Measurements from ENCODE around the gene PLA2G6.
"Not testable (repeated sequence)": the region's sequence is repeated elsewhere in the genome, so short reads cannot be mapped to it uniquely, and the experiment has no call there.

PLA2G6 gene

GRCh38 chr22:38191731-38192474, 10.3 kb upstream of the PLA2G6 start:
- FAIRE-seq (no peak), DNase-seq (ENCODE audit: insufficient read length, low spot score) (no peak)
- no peak for TF ChIP-seq POLR2A (IDR thresholded peaks at IDR 0.05; ENCODE audit: low read depth, low read length)

GRCh38 chr22:38191055-38191454, 9.4 kb upstream of the PLA2G6 start:
- FAIRE-seq, result no peak
- TF ChIP-seq POLR2A (IDR thresholded peaks at IDR 0.05; ENCODE audit: low read depth, low read length), result no peak
- DNase-seq (ENCODE audit: insufficient read length, low spot score), result no peak

GRCh38 chr22:38190581-38190980, 9.0 kb upstream of the PLA2G6 start:
- FAIRE-seq (no peak), DNase-seq (ENCODE audit: insufficient read length, low spot score) (no peak)
- TF ChIP-seq POLR2A (IDR thresholded peaks at IDR 0.05; ENCODE audit: low read depth, low read length), result no peak

GRCh38 chr22:38189104-38189503, 7.5 kb upstream of the PLA2G6 start:
- TF ChIP-seq POLR2A (IDR thresholded peaks at IDR 0.05; ENCODE audit: low read depth, low read length), result no peak
- FAIRE-seq (no peak), DNase-seq (ENCODE audit: insufficient read length, low spot score) (no peak)

GRCh38 chr22:38187413-38188212, 6.0 kb upstream of the PLA2G6 start:
- no peak for TF ChIP-seq POLR2A (IDR thresholded peaks at IDR 0.05; ENCODE audit: low read depth, low read length)
- DNase-seq (ENCODE audit: insufficient read length, low spot score), result no peak
- no peak for FAIRE-seq

GRCh38 chr22:38186429-38186828, 4.8 kb upstream of the PLA2G6 start:
- DNase-seq (ENCODE audit: insufficient read length, low spot score) (no peak), FAIRE-seq (no peak)
- no peak for TF ChIP-seq POLR2A (IDR thresholded peaks at IDR 0.05; ENCODE audit: low read depth, low read length)

- TF ChIP-seq POLR2A (IDR thresholded peaks at IDR 0.05; ENCODE audit: low read depth, low read length), result no peak
- no peak for FAIRE-seq
Observed at GRCh38 chr22:38184788-38185187, 3.2 kb upstream of the PLA2G6 start.

GRCh38 chr22:38180841-38181452, 683 bp downstream of the PLA2G6 start:
- no peak for TF ChIP-seq POLR2A (IDR thresholded peaks at IDR 0.05; ENCODE audit: low read depth, low read length)
- FAIRE-seq, result no peak
- DNase-seq (ENCODE audit: insufficient read length, low spot score), result no peak

More at GRCh38 chr22:38184788-38185187, 3.2 kb upstream of the PLA2G6 start:
- no peak for DNase-seq (ENCODE audit: insufficient read length, low spot score)

GRCh38 chr22:38178605-38178937, 3.1 kb downstream of the PLA2G6 start:
- DNase-seq (ENCODE audit: insufficient read length, low spot score); FAIRE-seq: not testable (repeated sequence)

GRCh38 chr22:38177926-38178604, 3.6 kb downstream of the PLA2G6 start:
- TF ChIP-seq POLR2A (IDR thresholded peaks at IDR 0.05; ENCODE audit: low read depth, low read length), result no peak
- DNase-seq (ENCODE audit: insufficient read length, low spot score) (peak; percentile 53), FAIRE-seq (peak; percentile 85)

- not testable (repeated sequence) for FAIRE-seq; DNase-seq (ENCODE audit: insufficient read length, low spot score)
Observed at GRCh38 chr22:38177571-38177925, 4.1 kb downstream of the PLA2G6 start.

- no peak for DNase-seq (ENCODE audit: insufficient read length, low spot score)
- FAIRE-seq, result no peak
- TF ChIP-seq POLR2A (IDR thresholded peaks at IDR 0.05; ENCODE audit: low read depth, low read length), result no peak
Observed at GRCh38 chr22:38177044-38177443, 4.6 kb downstream of the PLA2G6 start.

GRCh38 chr22:38176170-38176741, 5.4 kb downstream of the PLA2G6 start:
- no peak for DNase-seq (ENCODE audit: insufficient read length, low spot score)
- FAIRE-seq, result no peak

More at GRCh38 chr22:38176170-38176741, 5.4 kb downstream of the PLA2G6 start:
- TF ChIP-seq POLR2A (IDR thresholded peaks at IDR 0.05; ENCODE audit: low read depth, low read length), result no peak
